H9 (cell line): ENCODE measurements around the gene FGD6. TPM values are rescaled to one million over a fixed set of nuclear protein-coding genes. Genes with fewer than 3 reads are reported as not detected.

ENCODE experiments used
- DNase-seq: peaks from one replicate; pipeline ENCODE4 v3.0.0-alpha.2; 2017
- H2AFZ ChIP-seq: one replicate; pipeline ENCODE4 v1.6.1; 2013; ENCODE audit warnings: mild to moderate bottlenecking, low read length, control low read depth, moderate library complexity
- H2AK5ac ChIP-seq: 2 replicates; pipeline ENCODE4 v1.6.1; 2013; ENCODE audit warnings: low read length, control low read depth, mixed read lengths; ENCODE audit not compliant: insufficient read length
- H2BK120ac ChIP-seq: one replicate; pipeline ENCODE4 v1.6.1; 2013; ENCODE audit warnings: low read depth, mild to moderate bottlenecking, low read length, control low read depth, inconsistent platforms; ENCODE audit not compliant: poor library complexity, severe bottlenecking
- H2BK12ac ChIP-seq: 2 replicates; pipeline ENCODE4 v1.6.1; 2013; ENCODE audit warnings: low read length, control low read depth, mixed read lengths, low read depth; ENCODE audit not compliant: insufficient read length
- H2BK15ac ChIP-seq: 2 replicates; pipeline ENCODE4 v1.6.1; 2013; ENCODE audit warnings: low read depth, low read length, control low read depth
- H2BK20ac ChIP-seq: one replicate; pipeline ENCODE4 v1.6.1; 2013; ENCODE audit warnings: low read depth, mild to moderate bottlenecking, low read length, control low read depth, inconsistent platforms; ENCODE audit not compliant: poor library complexity, severe bottlenecking
- H2BK5ac ChIP-seq: 2 replicates; pipeline ENCODE4 v1.6.1; 2013; ENCODE audit warnings: low read length, control low read depth, mixed read lengths; ENCODE audit not compliant: insufficient read length
- H3K14ac ChIP-seq: 2 replicates; pipeline ENCODE4 v1.6.1; 2013; ENCODE audit warnings: low read length, control low read depth; ENCODE audit not compliant: insufficient read depth
- H3K18ac ChIP-seq: 2 replicates; pipeline ENCODE4 v1.6.1; 2013; ENCODE audit warnings: low read depth, mild to moderate bottlenecking, mixed read lengths, low read length, control low read depth; ENCODE audit not compliant: insufficient read length
- H3K23ac ChIP-seq: 2 replicates; pipeline ENCODE4 v1.6.1; 2013; ENCODE audit warnings: low read length, control low read depth, mixed read lengths, low read depth; ENCODE audit not compliant: insufficient read length
- H3K23me2 ChIP-seq: 2 replicates; pipeline ENCODE4 v1.6.1; 2013; ENCODE audit warnings: low read depth, mild to moderate bottlenecking, mixed read lengths, low read length, control low read depth; ENCODE audit not compliant: insufficient read length, poor library complexity, severe bottlenecking
- H3K27ac ChIP-seq: 2 replicates; pipeline ENCODE4 v1.5.1; 2013; ENCODE audit warnings: low read length, control low read depth, mixed read lengths, low read depth; ENCODE audit not compliant: insufficient read length
- H3K27me3 ChIP-seq: 2 replicates; pipeline ENCODE4 v1.6.1; 2013; ENCODE audit warnings: low read length, control low read depth, inconsistent platforms; ENCODE audit not compliant: insufficient read depth
- H3K4ac ChIP-seq: 2 replicates; pipeline ENCODE4 v1.6.1; 2013; ENCODE audit warnings: low read depth, mild to moderate bottlenecking, control low read depth, inconsistent platforms, low read length, moderate library complexity
- H3K4me1 ChIP-seq: 2 replicates; pipeline ENCODE4 v1.6.1; 2013; ENCODE audit warnings: low read length, control low read depth, inconsistent platforms; ENCODE audit not compliant: insufficient read depth
- H3K4me2 ChIP-seq: 2 replicates; pipeline ENCODE4 v1.6.1; 2013; ENCODE audit warnings: low read length, control low read depth, mixed read lengths; ENCODE audit not compliant: insufficient read length, insufficient read depth
- H3K56ac ChIP-seq: 2 replicates; pipeline ENCODE4 v1.6.1; 2013; ENCODE audit warnings: low read depth, mild to moderate bottlenecking, mixed read lengths, low read length, control low read depth; ENCODE audit not compliant: insufficient read length
- H3K79me1 ChIP-seq: 2 replicates; pipeline ENCODE4 v1.6.1; 2013; ENCODE audit warnings: low read depth, mild to moderate bottlenecking, moderate library complexity, low read length, control low read depth, inconsistent platforms; ENCODE audit not compliant: insufficient read depth, poor library complexity, severe bottlenecking
- H3K79me2 ChIP-seq: 2 replicates; pipeline ENCODE4 v1.6.1; 2013; ENCODE audit warnings: low read length, control low read depth, inconsistent platforms; ENCODE audit not compliant: insufficient read depth
- H3K9ac ChIP-seq: 2 replicates; pipeline ENCODE4 v1.6.1; 2013; ENCODE audit warnings: low read length, control low read depth, mixed read lengths; ENCODE audit not compliant: insufficient read length; ENCODE audit errors: extremely low read depth
- H3K9me3 ChIP-seq: one replicate; pipeline ENCODE4 v1.6.1; 2013; ENCODE audit warnings: low read depth, low read length, inconsistent platforms; ENCODE audit not compliant: control insufficient read depth
- H3T11ph ChIP-seq: one replicate; pipeline ENCODE4 v1.6.1; 2013; ENCODE audit warnings: mild to moderate bottlenecking, low read length, control low read depth, inconsistent platforms
- H4K20me1 ChIP-seq: one replicate; pipeline ENCODE4 v1.6.1; 2013; ENCODE audit not compliant: control insufficient read depth, insufficient read length, insufficient read depth
- H4K5ac ChIP-seq: 2 replicates; pipeline ENCODE4 v1.6.1; 2013; ENCODE audit warnings: low read depth, mild to moderate bottlenecking, mixed read lengths, low read length, control low read depth; ENCODE audit not compliant: insufficient read length
- H4K8ac ChIP-seq: replicated peaks from 2 replicates; pipeline ENCODE4 v1.6.1; 2013; ENCODE audit warnings: low read length, control low read depth, mixed read lengths, low read depth; ENCODE audit not compliant: insufficient read length
- H4K91ac ChIP-seq: 2 replicates; pipeline ENCODE4 v1.6.1; 2013; ENCODE audit warnings: low read depth, mild to moderate bottlenecking, moderate library complexity, mixed read lengths, low read length, control low read depth; ENCODE audit not compliant: insufficient read length
- H3K27ac Mint-ChIP-seq, 3 experiments: 2 replicates in 2 of 3; 3 replicates in 1 of 3; pipeline ENCODE4 v1.8.0; 2020 to 2021; ENCODE audit warnings: mixed read lengths in 3 of 3, mild to moderate bottlenecking in 1 of 3, moderate library complexity in 1 of 3
- H3K27me3 Mint-ChIP-seq: 2 replicates; pipeline ENCODE4 v1.8.0; 2021; ENCODE audit warnings: low read depth, mild to moderate bottlenecking, moderate library complexity, mixed read lengths
- H3K36me3 Mint-ChIP-seq, 3 experiments: 2 replicates in 2 of 3; 3 replicates in 1 of 3; pipeline ENCODE4 v1.8.0; 2020 to 2021; ENCODE audit warnings: low read depth in 3 of 3, mixed read lengths in 3 of 3; ENCODE audit not compliant: insufficient read depth in 1 of 3
- H3K4me1 Mint-ChIP-seq, 2 experiments: 2 replicates each; pipeline ENCODE4 v1.8.0; 2020; ENCODE audit warnings: mixed read lengths in 2 of 2
- H3K4me3 Mint-ChIP-seq, 2 experiments: 2 replicates in 1 of 2; 3 replicates in 1 of 2; pipeline ENCODE4 v1.8.0; 2020 to 2021; ENCODE audit warnings: mild to moderate bottlenecking in 2 of 2, mixed read lengths in 2 of 2, moderate library complexity in 1 of 2
- H3K9me3 Mint-ChIP-seq, 2 experiments: 2 replicates in 1 of 2; 3 replicates in 1 of 2; pipeline ENCODE4 v1.8.0; 2020; ENCODE audit warnings: mild to moderate bottlenecking in 2 of 2, mixed read lengths in 2 of 2, moderate library complexity in 1 of 2
- CTCF ChIP-seq: fragments of 200-600 bp; sonication (generic); conservative IDR thresholded peaks from 3 replicates; pipeline ENCODE4 v1.8.0; 2021; ENCODE audit warnings: antibody characterized with exemption, mild to moderate bottlenecking
- WGBS: extraction: QIAGEN DNeasy Blood & Tissue Kit; methylation state at CpG from one replicate; pipeline ENCODE4 v1.1.7; 2013; ENCODE audit warnings: missing lambda C conversion rate, low lambda C conversion rate, mixed read lengths; ENCODE audit not compliant: insufficient read length; ENCODE audit errors: extremely low coverage; 5-methylcytosine and 5-hydroxymethylcytosine counted together
- total RNA-seq: library from RNA; stranded (reverse); gene quantifications from 2 replicates; pipeline ENCODE4 v1.2.1, GENCODE V29; 2021

FGD6 gene
- total RNA-seq, 1 experiment from 2014 or later, result 39.5 TPM

- no peak overlapping the region for H3K27ac ChIP-seq
- no peak overlapping the region for H2AFZ ChIP-seq
- no peak overlapping the region for H2BK15ac ChIP-seq
- no peaks in the 10 kb centered on the region for H3K27me3 Mint-ChIP-seq
- H3K79me1 ChIP-seq, result no peaks in the 10 kb centered on the region
- no peak overlapping the region for H4K91ac ChIP-seq
- H3K4ac ChIP-seq, result no peak overlapping the region
- no peaks in the 10 kb centered on the region; the same call in 1 of the 2 replicates for H3K79me2 ChIP-seq
- no peaks in the 10 kb centered on the region; the same call in 1 of the 2 replicates for H3K4me1 ChIP-seq
- TF ChIP-seq CTCF, result no peak
- H3K4me2 ChIP-seq, result no peak overlapping the region
- no peaks in the 10 kb centered on the region for H3K23me2 ChIP-seq
- H4K20me1 ChIP-seq, result no peaks in the 10 kb centered on the region
- H3K4me3 Mint-ChIP-seq, result no peak overlapping the region
- no peak overlapping the region for H2AK5ac ChIP-seq
- no peak overlapping the region for H3K9ac ChIP-seq
- H3K9me3 ChIP-seq, result no peaks in the 10 kb centered on the region
- no peak overlapping the region for H2BK5ac ChIP-seq
- no peak overlapping the region for H3K27ac Mint-ChIP-seq
- peaks cover 29 to 30% of the 10 kb centered on the region in 2 experiments for H3K4me1 Mint-ChIP-seq
- no peak overlapping the region for H3T11ph ChIP-seq
- H3K36me3 Mint-ChIP-seq, result peaks cover 9 to 26% (median 25%) of the 10 kb centered on the region in 3 experiments; a peak in 6 of 7 replicates
- H3K14ac ChIP-seq, result no peak overlapping the region
- H4K5ac ChIP-seq, result no peak overlapping the region
- no peaks in the 10 kb centered on the region for H3K27me3 ChIP-seq
- H3K18ac ChIP-seq, result no peak overlapping the region
- no peak overlapping the region for H2BK20ac ChIP-seq
- H3K23ac ChIP-seq, result no peak overlapping the region
- H4K8ac ChIP-seq, result no peak overlapping the region
- no peak overlapping the region for H3K56ac ChIP-seq
- DNase-seq, result no peak
- H2BK12ac ChIP-seq, result no peak overlapping the region
- no CpG with 5 or more reads among the region's 4 CpGs for WGBS
- no peaks in the 10 kb centered on the region for H3K9me3 Mint-ChIP-seq
- no peak overlapping the region for H2BK120ac ChIP-seq
These were observed 43.8 kb upstream of the FGD6 start for GRCh38 chr12:95261109-95261508.
